HG02642 (cell line): ENCODE data around the gene OSMR.

Experiments
- ATAC-seq: cut with Tn5 transposase; IDR thresholded peaks from one replicate; pipeline ENCODE4 v1.9.1; 2021; ENCODE audit warnings: mild to moderate bottlenecking; ENCODE audit not compliant: unreplicated experiment, poor library complexity

The OSMR gene

GRCh38 chr5:38870595-38870994 is 24.8 kb downstream of the OSMR start:
- ATAC-seq: no peak

DNA sequence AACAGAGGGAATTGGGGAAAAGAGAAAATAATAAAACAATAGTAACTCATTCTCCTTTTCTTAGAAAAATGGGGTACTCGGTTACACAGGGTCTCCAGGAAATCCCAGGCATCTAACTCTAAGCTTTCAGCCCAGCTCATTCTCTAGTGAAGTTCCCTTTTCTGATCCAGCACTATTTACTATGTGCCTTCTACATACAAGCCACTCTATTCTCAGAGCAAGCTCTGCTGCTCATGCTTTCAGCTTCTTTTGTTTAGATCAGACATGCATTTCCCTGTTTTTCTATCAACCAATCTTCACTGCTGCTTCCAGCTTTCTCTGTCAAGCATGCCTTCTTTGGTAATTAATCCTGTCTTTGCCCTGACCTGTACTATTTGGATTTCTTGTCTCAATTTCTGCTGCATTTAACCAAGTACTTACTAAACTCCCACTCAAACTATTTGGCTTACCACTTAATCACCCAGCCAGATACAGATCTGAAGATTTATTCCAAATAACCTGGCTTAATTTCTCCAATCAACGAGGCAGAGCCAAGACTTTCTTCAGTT is 25.3 kb downstream of the OSMR start:
- ATAC-seq: no peak

DNA sequence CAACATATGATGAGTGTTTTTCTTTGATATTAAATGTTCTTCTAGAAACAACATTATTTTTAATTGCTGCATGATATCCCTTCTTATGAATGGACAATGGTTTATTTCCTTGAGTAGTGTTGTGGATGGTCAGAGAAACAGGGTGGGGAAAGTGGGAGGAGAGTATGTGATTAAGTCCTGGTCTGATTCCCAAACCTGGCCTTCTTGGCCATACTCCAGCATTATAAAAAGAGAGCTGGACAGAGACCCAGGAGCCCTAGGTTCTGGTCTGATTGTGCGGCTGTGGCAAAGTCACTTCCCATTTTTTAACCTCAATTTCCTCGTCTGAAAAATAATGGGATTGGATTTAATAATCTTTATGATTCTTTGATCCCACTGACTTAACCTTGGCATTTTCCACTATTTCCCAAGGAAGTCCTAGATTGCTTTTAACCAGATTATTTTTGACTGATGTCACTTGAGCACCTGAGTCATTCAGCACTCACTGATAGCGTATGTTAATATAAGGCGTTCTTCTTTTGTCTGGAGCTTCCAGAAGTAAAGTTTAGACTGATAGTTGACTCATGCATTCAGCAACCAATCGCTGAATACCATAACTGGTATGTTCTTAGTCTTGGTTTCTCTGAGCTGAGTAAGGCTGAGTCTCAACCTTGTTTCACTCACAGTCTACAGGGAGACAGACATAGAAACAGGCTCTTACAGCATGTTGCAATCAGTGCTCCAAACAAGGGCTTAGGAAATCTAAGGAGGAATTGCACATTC is 26.2 kb downstream of the OSMR start:
- ATAC-seq: no peak

DNA sequence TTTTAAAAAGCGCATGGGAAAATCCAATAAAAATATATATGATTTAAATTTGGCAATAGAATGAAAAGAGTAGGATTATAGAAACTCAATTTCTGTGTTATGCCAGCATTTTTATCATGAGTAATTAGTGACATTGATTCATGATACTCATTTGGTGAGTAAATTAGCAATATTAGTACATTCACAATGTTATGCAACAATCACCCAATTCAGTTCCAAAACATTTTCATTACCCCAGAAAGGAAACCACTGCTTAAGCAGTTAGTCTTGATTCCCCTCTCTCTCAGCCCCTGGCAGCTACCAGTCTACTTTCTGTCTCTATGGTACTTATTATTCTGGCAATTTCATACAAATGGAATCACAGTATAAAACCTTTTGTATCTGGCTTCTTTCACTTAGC is 27.0 kb downstream of the OSMR start:
- no peak for ATAC-seq

DNA sequence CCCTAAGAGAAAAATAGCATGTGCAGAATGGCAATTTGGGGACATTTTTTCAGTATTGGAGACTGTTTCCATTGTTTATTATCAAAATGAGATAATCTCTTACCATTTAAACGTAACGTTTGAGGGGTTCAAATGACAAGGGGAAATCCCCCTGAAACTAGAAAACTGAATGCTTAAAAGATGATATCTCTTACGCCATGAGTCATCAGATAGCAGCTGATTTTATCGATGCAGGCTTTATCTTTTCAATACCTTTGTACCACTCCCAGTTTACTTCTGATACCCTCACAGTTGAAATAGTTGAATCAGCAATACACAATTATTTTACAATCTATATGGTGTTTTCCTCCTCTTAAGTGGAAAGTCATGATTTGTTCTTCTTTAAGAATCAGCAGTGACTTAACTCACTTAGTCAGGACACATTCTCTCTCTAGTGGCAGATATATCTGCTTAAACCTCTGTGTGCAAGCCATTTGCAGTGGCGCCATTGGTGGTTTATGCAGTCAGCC is 29.2 kb downstream of the OSMR start:
- ATAC-seq: no peak

DNA sequence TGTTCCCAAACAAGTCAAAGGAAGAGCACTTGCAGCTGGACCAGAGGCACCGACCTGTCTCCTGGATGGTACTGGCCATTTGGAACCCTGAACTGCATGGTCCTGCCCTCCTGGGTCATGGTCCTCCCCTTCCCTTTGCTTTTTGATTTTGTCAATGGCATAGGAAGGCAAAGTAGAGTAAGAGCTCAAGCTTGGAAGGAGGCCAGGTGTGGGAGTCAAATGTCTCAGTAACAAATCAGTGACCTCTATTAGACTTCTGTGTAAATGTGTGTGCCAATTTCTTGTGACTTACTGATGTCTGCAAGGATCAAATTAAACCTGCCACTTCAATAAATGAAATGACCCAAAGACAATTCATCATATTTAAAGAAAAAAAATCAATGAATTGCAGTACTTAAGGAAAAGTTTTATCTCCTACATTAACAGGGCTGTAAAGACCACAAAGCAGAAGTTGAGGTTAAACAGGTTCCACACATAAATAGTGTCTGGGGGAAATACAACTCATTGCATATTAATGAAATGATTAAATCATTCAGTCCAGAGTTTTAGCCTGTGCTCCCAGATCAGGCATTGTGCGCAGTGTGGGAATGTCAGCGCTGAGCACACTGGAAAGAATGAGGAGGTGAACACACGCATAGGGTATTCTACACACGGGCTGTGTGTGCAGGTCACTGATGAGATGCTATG is 32.7 kb downstream of the OSMR start:
- no peak for ATAC-seq

GRCh38 chr5:38879078-38879460 is 33.3 kb downstream of the OSMR start:
- ATAC-seq: no peak

GRCh38 chr5:38883842-38884241 is 38.0 kb downstream of the OSMR start:
- no peak for ATAC-seq

DNA sequence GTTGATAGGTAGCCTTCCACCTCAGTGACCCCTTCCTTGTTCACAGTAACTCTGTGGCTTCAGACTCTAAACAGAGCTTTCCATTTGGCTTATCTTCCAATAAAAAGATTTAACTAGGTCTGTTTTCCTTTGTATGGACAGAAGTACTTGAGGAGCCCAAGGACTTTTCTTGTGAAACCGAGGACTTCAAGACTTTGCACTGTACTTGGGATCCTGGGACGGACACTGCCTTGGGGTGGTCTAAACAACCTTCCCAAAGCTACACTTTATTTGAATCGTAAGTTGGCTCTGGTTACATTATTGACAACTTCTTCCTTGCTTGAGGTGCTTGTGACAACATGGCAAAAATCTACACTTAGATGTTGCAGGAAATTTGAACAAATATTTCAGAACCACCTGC is 39.4 kb downstream of the OSMR start:
- ATAC-seq: no peak

GRCh38 chr5:38888041-38888440 is 42.2 kb downstream of the OSMR start:
- ATAC-seq: no peak

DNA sequence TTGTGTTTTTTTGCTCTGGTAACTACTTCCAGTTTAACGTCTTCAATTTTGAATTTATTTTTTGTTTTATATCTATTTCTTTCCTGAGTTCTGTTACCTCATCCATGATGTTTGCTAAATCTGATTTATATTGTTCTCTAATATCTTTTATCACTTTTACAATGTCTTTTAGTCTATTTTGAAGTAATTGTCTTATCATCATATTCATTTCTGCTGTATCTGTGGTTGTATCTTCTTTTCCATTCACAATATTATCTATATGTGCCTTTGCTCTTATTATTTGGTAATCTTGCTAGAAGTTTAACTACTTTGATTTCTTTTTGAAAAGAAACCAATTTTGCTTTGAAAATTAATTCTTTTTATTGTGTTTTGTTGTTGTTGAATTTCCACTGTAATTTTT is 43.6 kb downstream of the OSMR start:
- no peak for ATAC-seq

DNA sequence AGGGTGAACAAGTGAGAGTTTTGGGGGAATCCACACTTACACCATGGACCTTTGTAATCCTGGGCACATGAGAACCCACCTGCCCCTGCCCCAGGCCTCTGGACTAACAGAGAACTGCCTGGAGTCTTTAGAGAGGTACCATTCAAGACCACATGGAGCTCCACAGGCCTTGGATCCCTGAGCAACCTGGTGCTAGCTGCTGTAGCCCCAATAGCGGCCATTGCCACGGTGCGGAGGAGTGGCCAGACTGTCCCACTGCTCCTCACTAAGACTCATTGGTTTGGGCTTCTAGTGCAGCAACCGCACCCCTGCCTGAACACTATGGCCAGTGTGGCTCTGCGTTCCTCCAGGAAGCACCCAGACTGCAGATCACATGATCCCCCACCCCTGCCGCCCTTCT is 45.8 kb downstream of the OSMR start:
- no peak for ATAC-seq

- no peak for ATAC-seq
Observed at GRCh38 chr5:38892363-38892762, 46.6 kb downstream of the OSMR start.

GRCh38 chr5:38896760-38897159 is 50.9 kb downstream of the OSMR start:
- no peak for ATAC-seq

- no peak for ATAC-seq
Observed at GRCh38 chr5:38899936-38900335, 54.1 kb downstream of the OSMR start.

DNA sequence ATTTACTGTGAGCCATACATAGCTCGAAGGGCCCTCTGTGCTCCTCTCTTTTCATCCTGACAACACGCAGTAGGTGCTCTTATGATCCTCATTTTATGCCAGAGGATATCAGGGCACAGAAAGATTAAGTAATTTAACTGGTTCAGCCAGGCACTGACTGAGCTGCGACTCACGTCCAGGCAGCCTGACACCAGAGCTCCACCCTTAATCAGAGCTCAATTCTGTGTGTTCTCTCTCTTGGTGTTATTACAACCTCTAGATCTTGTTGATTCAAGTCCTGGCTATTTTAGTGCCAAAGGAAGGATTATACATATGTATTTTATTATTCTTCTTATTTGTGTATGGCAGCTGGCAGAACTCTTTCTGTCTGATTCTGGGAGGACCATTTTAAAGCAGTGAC is 59.7 kb downstream of the OSMR start:
- ATAC-seq: no peak

GRCh38 chr5:38906503-38906902 is 60.7 kb downstream of the OSMR start:
- ATAC-seq: no peak

- ATAC-seq: no peak
Observed at GRCh38 chr5:38911933-38912332, 66.1 kb downstream of the OSMR start.

DNA sequence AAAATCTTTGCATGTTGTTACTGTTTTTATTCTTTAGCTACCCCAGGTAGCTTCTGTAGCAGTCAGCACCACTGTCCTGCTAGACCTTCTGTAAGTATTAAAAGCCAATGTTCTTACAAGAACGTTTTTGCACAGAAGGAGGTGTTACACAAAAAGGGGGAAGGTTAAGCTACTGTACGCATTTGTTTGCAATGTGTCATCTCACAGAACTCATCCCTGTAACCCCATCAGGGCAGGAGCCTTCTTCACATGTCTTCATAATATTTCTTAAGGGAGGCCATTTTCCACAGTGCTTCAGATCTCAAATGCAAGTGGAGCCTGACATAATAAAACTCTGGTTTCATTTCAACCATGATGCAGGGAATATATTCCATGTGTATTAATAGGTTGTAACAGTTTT is 67.9 kb downstream of the OSMR start:
- no peak for ATAC-seq

DNA sequence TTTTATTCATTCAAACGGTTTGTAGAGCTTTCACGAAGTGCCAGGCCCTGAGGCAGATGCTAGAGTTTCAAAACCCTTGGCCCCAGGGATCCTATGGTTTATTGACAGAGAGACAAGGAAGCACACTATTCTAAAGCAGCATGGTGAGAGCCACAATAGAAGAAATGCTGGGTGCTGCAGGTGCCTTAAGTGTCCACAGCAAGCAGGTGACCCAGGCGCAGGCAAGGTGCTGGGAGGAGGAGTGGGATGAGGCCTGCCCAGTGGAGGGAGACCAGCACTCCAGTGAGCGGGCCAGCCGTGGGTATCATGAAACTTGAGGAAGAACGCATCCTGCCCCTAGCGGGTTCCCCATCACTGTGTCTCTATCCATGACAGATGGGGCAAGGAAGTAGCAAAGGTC is 71.0 kb downstream of the OSMR start:
- no peak for ATAC-seq

DNA sequence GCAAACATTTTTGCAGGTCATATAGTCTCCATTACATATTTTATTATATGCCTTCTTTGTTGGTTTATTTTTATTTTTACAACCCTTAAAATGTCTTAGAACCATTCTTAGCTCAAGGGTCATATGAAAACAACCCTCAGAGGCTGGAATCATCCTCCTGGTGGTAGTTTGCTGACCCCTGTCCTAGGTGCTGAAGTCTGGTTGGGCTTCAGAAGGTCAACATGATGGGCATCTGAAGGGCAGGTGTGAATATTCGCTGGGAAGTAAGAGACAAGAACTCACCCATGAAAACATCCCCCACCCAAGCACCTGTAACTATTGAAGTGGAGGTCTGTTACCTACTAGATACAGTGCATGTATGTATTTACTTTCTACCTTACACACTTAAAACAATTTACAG is 75.4 kb downstream of the OSMR start:
- no peak for ATAC-seq

- peak; percentile 81 for ATAC-seq
Observed at GRCh38 chr5:38922199-38922598, 76.4 kb downstream of the OSMR start.
